Bladder microvascular endothelial cell (primary cell): ENCODE measurements around the gene EFEMP2. TPM values are rescaled to one million over a fixed set of nuclear protein-coding genes. Genes with fewer than 3 reads are reported as not detected.

ENCODE experiments used
- total RNA-seq: library from RNA; depleted of rRNA; stranded (reverse); fragments of >200 nt; gene quantifications from 2 replicates; pipeline ENCODE4 v1.2.3, GENCODE V29; 2014

EFEMP2 gene
- 11.2 and 26.1 TPM in 2 replicates for total RNA-seq

DNA sequence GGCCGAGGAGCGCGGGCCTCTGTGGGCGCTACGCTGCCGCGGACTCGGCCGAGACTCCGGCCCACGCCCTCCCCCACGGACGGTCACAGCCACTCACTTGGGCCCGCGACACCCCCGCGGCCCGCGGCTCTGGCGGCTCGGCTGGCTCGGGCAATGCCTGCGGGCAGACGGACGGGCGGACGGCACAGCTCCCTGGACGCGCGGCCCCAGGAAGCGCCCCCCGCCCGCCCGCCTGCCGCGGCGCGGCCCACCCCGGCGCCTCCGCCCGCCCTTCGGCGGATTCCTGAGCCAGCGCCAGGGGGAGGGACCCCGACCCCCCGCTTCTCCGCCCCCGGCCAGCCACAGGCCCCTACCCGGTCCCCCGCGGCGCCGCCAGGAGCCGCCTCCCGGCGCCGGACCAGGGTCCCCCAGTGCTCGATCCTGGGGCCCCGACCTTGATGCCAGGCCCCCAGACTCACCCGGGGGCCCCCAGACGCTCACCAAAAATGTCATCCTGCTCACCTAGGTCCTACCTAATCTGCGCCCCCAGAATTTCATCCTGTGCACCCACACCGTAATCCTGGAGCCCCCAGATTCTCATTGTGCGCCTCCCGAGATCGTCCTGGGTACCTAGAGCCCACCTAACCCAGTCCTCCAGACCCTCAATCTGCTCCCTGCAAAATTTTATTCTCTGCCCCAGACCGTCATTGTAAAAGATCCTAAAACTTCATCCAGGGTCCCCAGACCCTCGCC lies at the start of gene EFEMP2:
Gene EFEMP2, minus strand, starts transcription at position 215 of the 732 bp plus-strand sequence. CDS start 446 bp downstream, outside the sequence.

DNA sequence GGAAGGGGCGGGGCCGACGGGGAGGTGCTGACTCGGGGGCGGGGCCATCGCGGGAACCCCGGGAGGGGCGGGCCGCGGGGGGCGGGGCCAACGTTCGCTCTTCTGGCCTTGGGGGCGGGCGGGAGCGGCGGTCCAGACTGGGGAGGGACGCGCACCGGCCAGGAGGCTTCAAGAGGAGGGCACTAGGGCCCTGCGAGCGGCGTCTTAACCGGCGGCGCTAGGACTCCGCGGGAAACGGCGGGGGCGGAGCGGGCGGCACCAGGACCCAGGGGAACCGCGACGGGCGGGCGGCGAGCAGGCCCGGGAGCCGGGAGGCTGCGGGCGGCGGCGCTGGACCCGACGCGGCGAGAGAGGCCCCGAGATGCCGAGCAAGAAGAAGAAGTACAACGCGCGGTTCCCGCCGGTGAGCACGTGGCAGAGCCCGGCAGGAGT lies 46.6 kb upstream of the EFEMP2 start, which contains the start of gene DRAP1:
Gene DRAP1, plus strand, starts transcription at position 286 of the 432 bp plus-strand sequence. Its CDS starts 76 bp downstream, at position 362.

GRCh38 chr11:65918211-65919140 lies 45.9 kb upstream of the EFEMP2 start, which contains the start of gene C11orf68:
TSS of gene C11orf68 (minus strand) at chr11:65919062. CDS start at chr11:65919031, 31 bp downstream.

GRCh38 chr11:65900125-65900898 lies 27.7 kb upstream of the EFEMP2 start, which contains the start of gene FOSL1:
TSS of gene FOSL1 (minus strand) at chr11:65900388. CDS start at chr11:65900339, 49 bp downstream.

DNA sequence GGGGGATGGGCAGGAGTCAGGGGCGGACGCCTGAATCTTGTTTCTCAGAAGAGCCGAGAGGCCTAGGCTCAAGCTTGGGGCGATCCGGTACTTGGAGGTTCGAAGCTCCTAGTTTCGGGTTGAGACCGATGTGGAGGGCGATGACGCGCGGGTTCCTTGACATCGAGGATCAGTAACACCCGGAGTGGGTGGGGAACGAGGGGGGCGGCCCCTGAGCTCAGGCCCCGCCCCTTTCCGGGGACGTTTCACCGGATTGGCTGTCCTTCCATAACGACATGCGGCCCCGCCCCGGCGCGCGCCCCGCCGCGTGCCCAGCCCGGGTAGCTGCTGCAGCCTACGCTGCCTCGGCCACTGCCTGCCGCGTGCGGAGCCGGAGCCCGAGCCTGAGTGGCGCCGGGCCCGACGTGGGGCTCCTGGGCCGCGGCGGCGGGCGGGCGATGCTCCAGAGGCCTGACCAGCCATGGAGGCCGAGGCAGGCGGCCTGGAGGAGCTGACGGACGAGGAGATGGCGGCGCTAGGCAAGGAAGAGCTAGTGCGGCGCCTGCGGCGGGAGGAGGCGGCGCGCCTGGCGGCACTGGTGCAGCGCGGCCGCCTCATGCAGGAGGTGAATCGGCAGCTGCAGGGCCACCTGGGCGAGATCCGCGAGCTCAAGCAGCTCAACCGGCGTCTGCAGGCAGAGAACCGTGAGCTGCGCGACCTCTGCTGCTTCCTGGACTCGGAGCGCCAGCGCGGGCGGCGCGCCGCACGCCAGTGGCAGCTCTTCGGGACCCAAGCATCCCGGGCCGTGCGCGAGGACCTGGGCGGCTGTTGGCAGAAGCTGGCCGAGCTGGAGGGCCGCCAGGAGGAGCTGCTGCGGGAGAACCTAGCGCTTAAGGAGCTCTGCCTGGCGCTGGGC lies 18.0 kb upstream of the EFEMP2 start, which contains the start of gene CCDC85B:
Gene CCDC85B, plus strand, starts transcription at position 350 of the 895 bp plus-strand sequence. Its CDS starts 111 bp downstream, at position 461.

DNA sequence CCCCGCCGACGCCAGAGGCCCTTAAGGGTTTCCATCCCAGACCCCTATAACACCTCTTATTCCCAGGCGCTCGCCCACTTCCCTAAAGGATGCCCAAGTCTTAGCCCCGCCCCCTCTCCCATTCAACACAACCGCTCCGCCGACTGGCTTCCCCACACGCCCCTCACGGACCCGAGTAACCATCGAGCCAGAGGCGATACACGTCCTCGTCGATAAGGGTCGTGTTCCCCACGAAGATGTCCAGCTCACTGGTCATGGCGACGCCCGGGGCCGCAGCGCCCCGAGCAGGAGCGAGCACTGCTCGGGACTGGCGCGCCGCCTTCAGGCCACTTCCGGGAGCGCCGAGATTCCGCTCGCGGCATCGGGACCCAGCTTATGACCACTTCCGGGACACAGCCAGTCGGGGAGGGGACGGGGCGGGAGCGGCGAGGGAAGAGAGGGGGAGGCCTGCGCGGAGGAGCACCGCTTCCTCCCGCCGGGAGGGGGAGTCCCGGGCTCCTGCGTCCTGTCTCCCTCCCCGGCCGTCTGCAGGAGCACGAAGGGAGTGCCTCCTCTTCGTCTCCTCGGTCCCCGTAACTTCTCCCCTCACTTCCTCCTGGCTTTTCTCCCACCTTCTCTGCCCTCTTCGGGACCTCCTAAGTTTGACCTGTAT lies 15.7 kb upstream of the EFEMP2 start, which contains the start of gene FIBP:
Gene FIBP, minus strand, starts transcription at position 309 of the 652 bp plus-strand sequence. Its CDS starts 53 bp downstream, at position 256.

GRCh38 chr11:65879617-65880016 lies 7.0 kb upstream of the EFEMP2 start, which contains the start of gene CTSW:
TSS of gene CTSW (plus strand) at chr11:65879837. CDS start at chr11:65879855, 18 bp downstream.

GRCh38 chr11:65860278-65861164 lies 12.1 kb downstream of the EFEMP2 start, which contains the start of gene MUS81:
TSS of gene MUS81 (plus strand) at chr11:65860433. CDS start at chr11:65860754, 321 bp downstream.

GRCh38 chr11:65857853-65858680 lies 14.5 kb downstream of the EFEMP2 start, which contains the start of gene CFL1:
TSS of gene CFL1 (minus strand) at chr11:65858180. CDS start at chr11:65858099, 81 bp downstream.

DNA sequence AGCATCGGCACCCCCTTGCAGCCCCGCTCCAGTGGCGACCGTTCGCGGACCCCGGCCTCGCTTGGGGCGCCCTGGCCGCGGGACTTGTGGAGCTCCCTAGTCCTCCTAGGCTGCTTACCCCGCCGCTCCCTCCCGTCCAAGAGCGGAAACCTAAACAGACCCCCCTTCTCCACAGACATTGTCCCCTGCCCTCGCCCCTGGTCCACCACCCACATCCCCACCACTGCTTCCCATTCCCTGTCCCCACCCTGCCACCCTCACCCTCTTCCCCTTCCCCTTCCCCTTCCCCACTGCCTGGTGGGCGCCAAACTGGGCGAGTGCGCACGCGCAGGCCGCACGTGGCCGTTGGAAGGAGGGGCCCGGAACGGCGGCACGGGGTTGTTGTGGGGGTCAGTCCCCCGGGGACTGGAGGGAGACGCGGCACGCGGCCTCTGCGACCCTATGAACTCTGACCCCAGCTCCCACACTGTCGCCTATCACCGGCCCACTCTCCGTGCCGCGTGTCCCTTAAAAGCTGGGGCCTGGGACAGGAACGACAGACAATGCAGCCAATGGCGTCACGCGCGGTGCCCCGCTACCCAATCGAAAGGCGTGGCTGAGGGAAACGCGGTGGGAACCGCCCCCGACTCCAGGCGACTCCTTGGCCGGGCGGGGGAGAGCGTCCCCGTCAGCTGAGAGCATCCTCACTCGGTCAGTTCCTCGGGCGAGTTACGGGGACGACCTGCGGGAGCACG lies 39.1 kb downstream of the EFEMP2 start, which contains the start of gene SNX32:
Gene SNX32, plus strand, starts transcription at position 667 of the 734 bp plus-strand sequence. CDS start 103 bp downstream, outside the sequence.

Other genes starting within 250 kb of the EFEMP2 start
- gene SIPA1, start 234.7 kb downstream of the EFEMP2 start, total RNA-seq: 33.8 and 81.2 TPM in 2 replicates
- 13.0 and 26.4 TPM in 2 replicates for gene RELA, start 209.9 kb downstream of the EFEMP2 start, total RNA-seq
- gene KAT5, start 160.5 kb downstream of the EFEMP2 start, total RNA-seq: 35.3 and 41.9 TPM in 2 replicates
- 34.2 and 37.3 TPM in 2 replicates for gene RNASEH2C, start 152.0 kb downstream of the EFEMP2 start, total RNA-seq
- gene AP5B1, start 91.8 kb downstream of the EFEMP2 start, total RNA-seq: 5.5 and 8.5 TPM in 2 replicates
- gene OVOL1, start 85.7 kb downstream of the EFEMP2 start, total RNA-seq: not detected in 2 replicates
- under 0.01 and 0.50 TPM in 2 replicates for gene SNX32, start 38.8 kb downstream of the EFEMP2 start, total RNA-seq
- gene CFL1, start 14.6 kb downstream of the EFEMP2 start, total RNA-seq: 1,281 and 2,304 TPM in 2 replicates
- gene MUS81, start 12.4 kb downstream of the EFEMP2 start, total RNA-seq: 45.2 and 48.9 TPM in 2 replicates
- under 0.01 TPM in 1 of 2 replicates, not detected in the other for gene CTSW, start 7.0 kb upstream of the EFEMP2 start, total RNA-seq
- 146 and 161 TPM in 2 replicates for gene FIBP, start 15.7 kb upstream of the EFEMP2 start, total RNA-seq
- 50.0 and 94.9 TPM in 2 replicates for gene CCDC85B, start 17.9 kb upstream of the EFEMP2 start, total RNA-seq
- 4.4 and 5.0 TPM in 2 replicates for gene FOSL1, start 27.6 kb upstream of the EFEMP2 start, total RNA-seq
- gene C11orf68, start 46.3 kb upstream of the EFEMP2 start, total RNA-seq: 12.1 and 18.9 TPM in 2 replicates
- gene DRAP1, start 46.6 kb upstream of the EFEMP2 start, total RNA-seq: 104 and 157 TPM in 2 replicates
- gene TSGA10IP, start 72.7 kb upstream of the EFEMP2 start, total RNA-seq: not detected in 2 replicates
- gene SART1, start 88.9 kb upstream of the EFEMP2 start, total RNA-seq: 41.6 and 48.0 TPM in 2 replicates
- gene EIF1AD, start 129.4 kb upstream of the EFEMP2 start, total RNA-seq: 24.6 and 46.3 TPM in 2 replicates
- 11.6 and 16.4 TPM in 2 replicates for gene BANF1, start 129.7 kb upstream of the EFEMP2 start, total RNA-seq
- 0.49 and 1.1 TPM in 2 replicates for gene CST6, start 139.2 kb upstream of the EFEMP2 start, total RNA-seq
- 0.16 TPM in 1 of 2 replicates, not detected in the other for gene CATSPER1, start 153.7 kb upstream of the EFEMP2 start, total RNA-seq
- 0.76 TPM in 1 of 2 replicates, not detected in the other for gene GAL3ST3, start 176.4 kb upstream of the EFEMP2 start, total RNA-seq
- gene SF3B2, start 179.6 kb upstream of the EFEMP2 start, total RNA-seq: 74.0 and 88.3 TPM in 2 replicates
- 12.8 and 50.9 TPM in 2 replicates for gene PACS1, start 197.5 kb upstream of the EFEMP2 start, total RNA-seq